Endothelial cell of umbilical vein (primary cell): Measurements from ENCODE around the gene C1orf105. TPM values are rescaled to one million over a fixed set of nuclear protein-coding genes. Genes with fewer than 3 reads are reported as not detected.

Source experiments
- BruUV-seq: library from RNA; stranded (reverse); fragments of 400-500 nt; replicated peaks from 2 replicates; lab custom pipeline; 2021; lab: Mats Ljungman, UMichigan
- CTCF ChIA-PET: fragments of 300-600, 350-600 bp; sonication (Branson Sonifier 250); formaldehyde crosslinking; loops from one replicate; lab custom pipeline; 2021; ENCODE audit warnings: antibody characterized with exemption, inconsistent platforms; lab: Charles Lee
- POLR2A ChIA-PET: fragments of 300-600, 350-600 bp; sonication (Branson Sonifier 250); formaldehyde crosslinking; loops from one replicate; lab custom pipeline; 2021; ENCODE audit warnings: antibody characterized with exemption, inconsistent platforms; lab: Charles Lee
- DNase-seq: peaks from one replicate; pipeline ENCODE4 v3.0.0-alpha.2; 2011; ENCODE audit warnings: low read depth, low spot score
- FAIRE-seq: peaks from 2 replicates; lab custom pipeline; 2011; peaks lifted over from hg19 to GRCh38; lab: Jason Lieb, UNC
- H2AFZ ChIP-seq: 2 replicates; pipeline ENCODE4 v1.6.0; 2012; ENCODE audit warnings: low read depth, low read length, control low read depth, inconsistent platforms
- H3K27ac ChIP-seq: 2 replicates; pipeline ENCODE4 v1.5.1; 2011; ENCODE audit warnings: low read depth, mild to moderate bottlenecking, control low read depth, low read length, moderate library complexity; ENCODE audit not compliant: insufficient read depth
- H3K27me3 ChIP-seq, 2 experiments: 2 replicates each; pipeline versions ENCODE4 v1.6.0 to v1.6.1; 2011; ENCODE audit warnings: low read length in 2 of 2, mixed read lengths in 1 of 2; ENCODE audit not compliant: control insufficient read depth in 2 of 2, insufficient read depth in 2 of 2
- H3K36me3 ChIP-seq, 2 experiments: 2 replicates in 1 of 2; 3 replicates in 1 of 2; pipeline ENCODE4 v1.5.1; 2011; ENCODE audit warnings: low read length in 2 of 2, mild to moderate bottlenecking in 1 of 2, moderate library complexity in 1 of 2; ENCODE audit not compliant: control insufficient read depth in 2 of 2, insufficient read depth in 2 of 2; ENCODE audit errors: extremely low read depth in 1 of 2
- H3K4me1 ChIP-seq: 3 replicates; pipeline ENCODE4 v1.5.1; 2011; ENCODE audit warnings: mild to moderate bottlenecking, low read length; ENCODE audit not compliant: control insufficient read depth, insufficient read depth; ENCODE audit errors: extremely low read depth
- H3K4me2 ChIP-seq: 2 replicates; pipeline ENCODE4 v1.6.1; 2011; ENCODE audit warnings: low read length, control low read depth, mixed read lengths; ENCODE audit not compliant: insufficient read depth
- H3K4me3 ChIP-seq, 3 experiments: fragments of 200-600 bp in 1 of 3; sonication (generic), shearing (Covaris generic) in 1 of 3; replicated peaks in 1 of 3; 2 replicates each; pipeline ENCODE4 v1.5.1; 2011 to 2016; ENCODE audit warnings: control low read depth in 3 of 3, low read length in 3 of 3, mild to moderate bottlenecking in 2 of 3, inconsistent platforms in 1 of 3, low read depth in 1 of 3, moderate library complexity in 1 of 3; ENCODE audit not compliant: insufficient read depth in 1 of 3
- H3K79me2 ChIP-seq: 2 replicates; pipeline ENCODE4 v1.6.0; 2012; ENCODE audit warnings: low read length, inconsistent platforms; ENCODE audit not compliant: control insufficient read depth, insufficient read depth
- H3K9ac ChIP-seq: replicated peaks from 2 replicates; pipeline ENCODE3; 2011; ENCODE audit warnings: low read length, control low read depth; ENCODE audit not compliant: insufficient read depth; ENCODE audit errors: extremely low read depth
- H3K9me1 ChIP-seq: replicated peaks from 3 replicates; pipeline ENCODE4 v1.6.0; 2011; ENCODE audit warnings: mild to moderate bottlenecking, low read length; ENCODE audit not compliant: control insufficient read depth, insufficient read depth; ENCODE audit errors: extremely low read depth
- H3K9me3 ChIP-seq: replicated peaks from 2 replicates; pipeline ENCODE4 v1.5.1; 2012; ENCODE audit warnings: low read length, inconsistent platforms; ENCODE audit not compliant: control insufficient read depth, insufficient read depth
- H4K20me1 ChIP-seq: replicated peaks from 2 replicates; pipeline ENCODE3; 2011; ENCODE audit warnings: mild to moderate bottlenecking, low read length; ENCODE audit not compliant: control insufficient read depth, insufficient read depth; ENCODE audit errors: extremely low read depth
- CTCF ChIP-seq, 2 donors: IDR thresholded peaks; 1 replicate in 1 of 2; 2 replicates in 1 of 2; pipeline ENCODE4 v1.5.1; 2011; ENCODE audit warnings: low read length in 2 of 2, mild to moderate bottlenecking in 2 of 2, moderate library complexity in 2 of 2, control low read depth in 1 of 2, inconsistent platforms in 1 of 2, low read depth in 1 of 2; ENCODE audit not compliant: insufficient read depth in 1 of 2; ENCODE audit errors: extremely low read depth in 1 of 2
- EZH2 ChIP-seq: IDR thresholded peaks from 2 replicates; pipeline ENCODE4 v1.6.1; 2012; ENCODE audit warnings: borderline replicate concordance, low read depth, mild to moderate bottlenecking, moderate library complexity, low read length, inconsistent platforms; ENCODE audit not compliant: severe bottlenecking
- FOS ChIP-seq: IDR thresholded peaks from 2 replicates; pipeline ENCODE4 v1.6.1; 2011; ENCODE audit warnings: mild to moderate bottlenecking, low read length, moderate library complexity, borderline replicate concordance; ENCODE audit not compliant: insufficient read depth
- GATA2 ChIP-seq: IDR thresholded peaks from 2 replicates; pipeline ENCODE4 v1.7.0; 2011; ENCODE audit warnings: low read depth, mild to moderate bottlenecking, moderate library complexity, mixed read lengths, low read length; ENCODE audit not compliant: insufficient read length, insufficient read depth
- JUN ChIP-seq: IDR thresholded peaks from 2 replicates; pipeline ENCODE4 v1.6.1; 2011; ENCODE audit warnings: borderline replicate concordance, low read depth; ENCODE audit not compliant: insufficient read length, insufficient read depth
- MAX ChIP-seq: IDR thresholded peaks from 2 replicates; pipeline ENCODE4 v1.6.1; 2011; ENCODE audit not compliant: insufficient read depth, insufficient read length
- MYC ChIP-seq: IDR thresholded peaks from one replicate; pipeline ENCODE4 v1.6.1; 2011; ENCODE audit warnings: mild to moderate bottlenecking, low read depth, low read length
- POLR2A ChIP-seq: IDR thresholded peaks from 2 replicates; pipeline ENCODE4 v1.6.1; 2012; ENCODE audit warnings: low read depth, mild to moderate bottlenecking, control low read depth, low read length
- POLR2AphosphoS5 ChIP-seq: IDR thresholded peaks from 2 replicates; pipeline ENCODE4 v1.6.1; 2012; ENCODE audit warnings: low read depth, mild to moderate bottlenecking, control low read depth, low read length, moderate library complexity; ENCODE audit not compliant: insufficient read depth
- dilution Hi-C: fragments of 300-500 bp; cut with MboI; formaldehyde crosslinking; loops from one replicate; pipeline ENCODE4 v1.15.0; 2019; ENCODE audit warnings: low sequenced_read_pairs; ENCODE audit not compliant: extremely low pct_ligation_motif_present
- intact Hi-C: fragments of 100-400 bp; cut with micrococcal nuclease; formaldehyde crosslinking; loops from one replicate; pipeline ENCODE4 v1.10.0; 2022
- polyA plus RNA-seq, 4 experiments: library from polyadenylated mRNA; depleted of rRNA in 3 of 4; stranded (reverse) in 3 of 4; unstranded in 1 of 4; fragments of >200 nt; gene quantifications; 2 replicates each; pipeline versions ENCODE4 v1.2.1 to v1.2.3, GENCODE V29; 2011 to 2012; ENCODE audit warnings: missing spikeins in 1 of 4
- total RNA-seq: library from RNA; stranded (reverse); gene quantifications from 2 replicates; pipeline ENCODE4 v1.2.3, GENCODE V29; 2021

C1orf105 gene
- total and polyA plus RNA-seq, 2 donors (not counting 3 experiments of a cell fraction or from before 2014, with no cell fraction given) = not detected

- no peak for DNase-seq
- no peak overlapping the region for H3K27ac ChIP-seq
Observed at GRCh38 chr1:172517081-172517480, 96.6 kb downstream of the C1orf105 start.

More at GRCh38 chr1:172517081-172517480, 96.6 kb downstream of the C1orf105 start:
- Histone ChIP-seq H4K20me1 (no peaks in the 10 kb centered on the region), H3K9me3 (no peaks in the 10 kb centered on the region), H3K9ac (no peak overlapping the region), H3K4me2 (no peak overlapping the region), H3K9me1 (no peaks in the 10 kb centered on the region), H3K36me3 (no peaks in the 10 kb centered on the region), H2AFZ (no peak overlapping the region), H3K4me3 (no peak overlapping the region), H3K27me3 (no peaks in the 10 kb centered on the region), H3K79me2 (no peaks in the 10 kb centered on the region), H3K4me1 (no peaks in the 10 kb centered on the region)
- no TSS peak for BruUV-seq
- POLR2A ChIA-PET = no interaction called here
- CTCF ChIA-PET = no interaction called here
- intact Hi-C loops = no loop called here
- no peak for FAIRE-seq
- dilution Hi-C loops = no loop called here
- TF ChIP-seq POLR2AphosphoS5 = no peak
- TF ChIP-seq FOS = no peak
- TF ChIP-seq JUN = no peak
- no peak for TF ChIP-seq GATA2
- no peak for TF ChIP-seq MAX
- no peak for TF ChIP-seq MYC
- TF ChIP-seq POLR2A = no peak
- no peak for TF ChIP-seq EZH2
- no peak for TF ChIP-seq CTCF (IDR thresholded peaks at IDR 0.05; ENCODE audit: extremely low read depth in 1 of 2, insufficient read depth in 1 of 2, low read depth in 1 of 2, low read length in 2 of 2)
